ENCODE results near the gene PTCH2. TPM values are rescaled to one million over a fixed set of nuclear protein-coding genes. Genes with fewer than 3 reads are reported as not detected.

The PTCH2 gene
- total RNA-seq, 4 donors from 2014 or later, result 0.14 to 1.2 (median 0.64) TPM; not detected in 1

DNA sequence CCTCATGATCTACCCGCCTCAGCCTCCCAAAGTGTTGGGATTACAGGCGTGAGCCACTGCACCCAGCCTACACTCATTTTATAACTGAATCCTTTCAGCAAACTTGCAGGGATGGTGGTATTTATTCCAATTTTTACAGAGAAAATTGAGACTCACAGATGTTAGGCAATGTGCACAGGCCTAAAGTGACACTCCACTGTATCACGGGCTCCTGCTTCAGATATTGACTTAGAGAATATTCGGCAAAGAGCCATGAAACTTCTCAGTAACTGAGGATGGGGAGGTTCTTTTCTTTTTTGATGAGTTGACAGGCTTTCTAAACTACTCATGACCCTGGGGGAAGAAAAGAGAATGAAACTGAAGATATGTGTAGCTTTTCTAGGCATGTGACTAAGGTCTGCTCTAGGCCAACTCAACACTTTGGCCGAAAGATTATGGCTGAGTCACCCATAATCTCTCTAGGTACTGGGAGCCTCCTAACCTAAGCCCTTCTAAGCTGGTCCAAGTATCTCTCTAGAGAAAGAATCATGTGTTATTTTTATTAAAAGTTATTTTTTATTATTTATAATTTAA lies 19.9 kb upstream of the PTCH2 start:
- intact Hi-C loops (cut with DNase I; ENCODE audit: low total_unique reads), result no loop called here
- in situ Hi-C loops (cut with MboI; ENCODE audit: low pct_ligation_motif_present in 1 of 4, low pct_unique_long_range_greater_than_20kb in 1 of 4, low sequenced_read_pairs in 3 of 4), result no loop called here
- peaks cover 0 to 9% (median 0%) of the 10 kb centered on the region in 4 donors for H3K4me1 ChIP-seq
- DNase-seq, result no peak
- 81 to 88% methylated on average over 1 to 5 of the region's 5 CpGs for WGBS, 2 donors (ENCODE audit: low coverage in 1 of 2)
- no peaks in the 10 kb centered on the region for H3K9me3 ChIP-seq
- H3K27ac ChIP-seq, result no peak overlapping the region
- no peaks in the 10 kb centered on the region for H3K36me3 ChIP-seq
- H3K4me3 ChIP-seq, result no peak overlapping the region
- TF ChIP-seq POLR2A (IDR thresholded peaks at IDR 0.05) (no peak), CTCF (IDR thresholded peaks at IDR 0.05) (no peak), EP300 (IDR thresholded peaks at IDR 0.05; ENCODE audit: low read depth) (no peak), POLR2AphosphoS5 (IDR thresholded peaks at IDR 0.05) (no peak)
- no peaks in the 10 kb centered on the region for H3K27me3 ChIP-seq

- Histone ChIP-seq H3K9me3 (no peaks in the 10 kb centered on the region), H3K27ac (no peak overlapping the region), H3K27me3 (no peaks in the 10 kb centered on the region), H3K36me3 (peaks cover 0 to 6% (median 0%) of the 10 kb centered on the region in 4 donors), H3K4me1 (peaks cover 0 to 9% (median 0%) of the 10 kb centered on the region in 4 donors), H3K4me3 (no peak overlapping the region)
- no peak for DNase-seq
- intact Hi-C loops (cut with DNase I; ENCODE audit: low total_unique reads) (no loop called here), in situ Hi-C loops (cut with MboI; ENCODE audit: low pct_ligation_motif_present in 1 of 4, low pct_unique_long_range_greater_than_20kb in 1 of 4, low sequenced_read_pairs in 3 of 4) (no loop called here)
- no peak for TF ChIP-seq POLR2AphosphoS5 (IDR thresholded peaks at IDR 0.05)
- no peak for TF ChIP-seq CTCF (IDR thresholded peaks at IDR 0.05)
- no peak for TF ChIP-seq EP300 (IDR thresholded peaks at IDR 0.05; ENCODE audit: low read depth)
- no peak for TF ChIP-seq POLR2A (IDR thresholded peaks at IDR 0.05)
- WGBS, 2 donors (ENCODE audit: low coverage in 1 of 2), result 60 to 72% methylated on average over 1 of the region's 1 CpG
These were observed 17.9 kb upstream of the PTCH2 start for GRCh38 chr1:44860891-44861425.

GRCh38 chr1:44860331-44860730 lies 17.3 kb upstream of the PTCH2 start:
- intact Hi-C loops (cut with DNase I; ENCODE audit: low total_unique reads), result no loop called here
- H3K27ac ChIP-seq, result no peak overlapping the region
- in situ Hi-C loops (cut with MboI; ENCODE audit: low pct_ligation_motif_present in 1 of 4, low pct_unique_long_range_greater_than_20kb in 1 of 4, low sequenced_read_pairs in 3 of 4), result no loop called here
- no peak overlapping the region for H3K4me3 ChIP-seq
- peaks cover 0 to 9% (median 0%) of the 10 kb centered on the region in 4 donors for H3K4me1 ChIP-seq
- peaks cover 0 to 6% (median 0%) of the 10 kb centered on the region in 4 donors for H3K36me3 ChIP-seq
- no peak for DNase-seq
- no peak for TF ChIP-seq POLR2A (IDR thresholded peaks at IDR 0.05)
- TF ChIP-seq POLR2AphosphoS5 (IDR thresholded peaks at IDR 0.05), result no peak
- TF ChIP-seq CTCF (IDR thresholded peaks at IDR 0.05), result no peak
- no peak for TF ChIP-seq EP300 (IDR thresholded peaks at IDR 0.05; ENCODE audit: low read depth)
- WGBS, 2 donors (ENCODE audit: low coverage in 1 of 2), result 64 to 80% methylated on average over 1 of the region's 1 CpG
- H3K9me3 ChIP-seq, result no peaks in the 10 kb centered on the region
- H3K27me3 ChIP-seq, result no peaks in the 10 kb centered on the region

GRCh38 chr1:44857446-44857845 lies 14.4 kb upstream of the PTCH2 start:
- Histone ChIP-seq H3K27ac (no peak overlapping the region), H3K36me3 (peaks cover 0 to 6% (median 0%) of the 10 kb centered on the region in 4 donors), H3K9me3 (no peaks in the 10 kb centered on the region), H3K27me3 (no peaks in the 10 kb centered on the region), H3K4me3 (no peak overlapping the region), H3K4me1 (peaks cover 0 to 9% (median 0%) of the 10 kb centered on the region in 4 donors)
- TF ChIP-seq POLR2A (IDR thresholded peaks at IDR 0.05) (no peak), CTCF (IDR thresholded peaks at IDR 0.05) (no peak), POLR2AphosphoS5 (IDR thresholded peaks at IDR 0.05) (no peak), EP300 (IDR thresholded peaks at IDR 0.05; ENCODE audit: low read depth) (no peak)
- no peak for DNase-seq
- intact Hi-C loops (cut with DNase I; ENCODE audit: low total_unique reads) (no loop called here), in situ Hi-C loops (cut with MboI; ENCODE audit: low pct_ligation_motif_present in 1 of 4, low pct_unique_long_range_greater_than_20kb in 1 of 4, low sequenced_read_pairs in 3 of 4) (no loop called here)
- 87 to 95% methylated on average over 3 to 7 of the region's 7 CpGs for WGBS, 2 donors (ENCODE audit: low coverage in 1 of 2)

All from transverse colon (tissue), 4 donors.